GM21717 (cell line): ENCODE data around the gene LSS.
"Not testable (repeated sequence)": the region's sequence is repeated elsewhere in the genome, so short reads cannot be mapped to it uniquely, and the experiment has no call there.

ENCODE experiments used
- ATAC-seq: cut with Tn5 transposase; IDR thresholded peaks from one replicate; pipeline ENCODE4 v1.9.1; 2021; ENCODE audit warnings: mild to moderate bottlenecking, moderate library complexity; ENCODE audit not compliant: unreplicated experiment

The LSS gene

DNA sequence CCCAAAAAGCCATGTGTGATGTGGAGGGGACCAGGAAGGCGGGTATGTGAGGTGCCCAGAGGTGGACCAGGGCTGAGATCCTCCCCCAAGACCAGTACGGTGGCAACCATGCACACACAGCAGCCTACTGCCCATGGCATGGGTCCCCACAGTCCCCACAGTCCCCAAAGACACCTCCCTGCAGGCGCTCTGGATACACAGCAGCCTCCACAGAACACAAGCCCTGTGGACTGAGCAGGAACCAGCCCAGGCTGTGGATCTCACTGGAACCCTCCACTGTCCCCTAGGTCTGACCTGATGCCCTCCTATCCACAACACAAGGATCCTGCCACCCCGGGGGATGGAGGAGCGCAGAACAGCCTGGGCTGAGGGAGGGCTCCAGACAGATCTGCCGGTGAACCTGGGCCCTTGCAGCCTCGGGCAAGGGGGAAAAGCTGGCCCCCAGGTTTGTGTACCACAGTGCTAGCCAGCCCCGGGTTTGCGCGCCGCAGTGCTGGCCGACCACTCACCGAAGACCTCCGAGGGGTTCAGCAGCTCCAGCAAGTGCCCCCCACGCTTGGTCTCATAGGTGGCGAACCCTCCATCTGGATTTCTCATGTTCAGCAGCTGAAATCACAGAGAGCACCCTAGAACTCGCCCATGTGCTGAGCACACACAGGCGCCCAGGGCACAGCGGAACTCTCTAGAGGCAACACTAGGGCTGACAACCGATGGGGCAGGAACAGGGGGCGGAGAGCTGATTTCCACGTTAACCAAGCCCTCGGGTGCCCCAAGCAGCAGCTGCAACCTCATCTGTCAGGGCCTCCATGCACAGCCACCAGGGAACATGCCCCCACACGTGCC is 22.2 kb downstream of the LSS start:
- ATAC-seq: no peak

- ATAC-seq: no peak
These were observed 22.8 kb downstream of the LSS start for GRCh38 chr21:46205766-46206162.

- ATAC-seq: no peak
These were observed 23.4 kb downstream of the LSS start for GRCh38 chr21:46205166-46205565.

DNA sequence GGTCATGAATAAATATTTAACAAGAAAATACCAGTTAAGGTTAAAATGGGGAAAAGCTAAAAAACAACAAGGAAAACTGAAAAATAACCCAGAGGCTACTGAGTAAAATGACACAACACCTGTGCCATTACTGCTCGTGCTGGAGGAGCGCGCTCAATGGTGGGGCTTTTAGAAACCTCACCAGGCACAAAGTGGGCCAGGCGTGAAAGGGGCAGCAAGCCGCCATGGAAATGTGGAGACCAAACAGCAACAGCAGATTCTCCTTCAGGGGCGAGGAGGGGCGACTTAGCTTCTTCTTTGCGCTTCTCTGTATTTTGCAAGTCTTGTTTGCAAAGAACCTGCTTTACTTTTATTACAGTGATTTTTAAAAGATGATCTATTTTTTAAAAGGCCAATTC is 25.4 kb downstream of the LSS start:
- no peak for ATAC-seq

- no peak for ATAC-seq
These were observed 25.9 kb downstream of the LSS start for GRCh38 chr21:46202592-46203202.

DNA sequence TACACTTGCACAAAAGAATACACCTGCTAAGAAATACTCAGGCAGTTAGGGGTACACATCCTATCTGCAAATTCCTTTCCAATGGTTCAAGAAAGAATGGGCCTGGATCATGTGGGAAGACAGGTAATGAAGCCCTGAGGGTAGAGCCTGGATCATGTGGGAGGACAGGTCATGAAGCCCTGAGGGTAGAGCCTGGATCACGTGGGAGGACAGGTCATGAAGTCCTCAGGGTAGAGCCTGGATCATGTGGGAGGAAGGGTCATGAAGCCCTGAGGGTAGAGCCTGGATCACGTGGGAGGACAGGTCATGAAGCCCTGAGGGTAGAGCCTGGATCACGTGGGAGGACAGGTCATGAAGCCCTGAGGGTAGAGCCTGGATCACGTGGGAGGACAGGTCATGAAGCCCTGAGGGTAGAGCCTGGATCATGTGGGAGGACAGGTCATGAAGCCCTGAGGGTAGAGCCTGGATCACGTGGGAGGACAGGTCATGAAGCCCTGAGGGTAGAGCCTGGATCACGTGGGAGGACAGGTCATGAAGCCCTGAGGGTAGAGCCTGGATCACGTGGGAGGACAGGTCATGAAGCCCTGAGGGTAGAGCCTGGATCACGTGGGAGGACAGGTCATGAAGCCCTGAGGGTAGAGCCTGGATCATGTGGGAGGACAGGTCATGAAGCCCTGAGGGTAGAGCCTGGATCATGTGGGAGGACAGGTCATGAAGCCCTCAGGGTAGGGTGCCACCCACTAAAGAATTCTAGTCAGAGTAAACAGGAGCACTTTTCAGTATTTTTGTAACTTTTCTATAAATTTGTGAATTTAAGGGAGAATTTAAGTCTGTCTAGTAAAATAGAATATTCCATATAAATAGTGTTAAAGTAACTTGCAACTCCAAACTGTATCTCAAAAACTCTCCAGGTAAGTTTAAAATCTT is 27.4 kb downstream of the LSS start:
- ATAC-seq: not testable (repeated sequence)

GRCh38 chr21:46199436-46200373 is 28.9 kb downstream of the LSS start:
- ATAC-seq: no peak

DNA sequence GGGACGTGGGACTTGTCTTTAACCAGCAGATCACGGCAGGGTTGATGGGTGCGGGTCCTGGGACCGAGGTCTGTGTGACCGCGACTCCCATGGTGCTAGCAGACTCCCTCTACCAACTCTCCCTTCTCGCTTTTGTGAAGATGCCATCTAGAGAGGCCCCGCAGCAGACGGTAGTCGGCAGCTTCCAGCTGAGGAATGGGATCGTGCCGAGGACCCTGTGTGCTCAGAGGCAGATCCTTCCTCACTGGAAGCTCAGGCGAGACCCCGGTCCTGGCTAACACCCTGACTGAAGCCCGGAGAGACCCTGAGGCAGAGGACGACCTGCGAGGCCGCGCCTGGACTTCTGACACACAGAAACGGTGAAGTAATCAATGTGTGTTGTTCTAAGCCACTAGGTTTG is 31.8 kb downstream of the LSS start:
- no peak for ATAC-seq

DNA sequence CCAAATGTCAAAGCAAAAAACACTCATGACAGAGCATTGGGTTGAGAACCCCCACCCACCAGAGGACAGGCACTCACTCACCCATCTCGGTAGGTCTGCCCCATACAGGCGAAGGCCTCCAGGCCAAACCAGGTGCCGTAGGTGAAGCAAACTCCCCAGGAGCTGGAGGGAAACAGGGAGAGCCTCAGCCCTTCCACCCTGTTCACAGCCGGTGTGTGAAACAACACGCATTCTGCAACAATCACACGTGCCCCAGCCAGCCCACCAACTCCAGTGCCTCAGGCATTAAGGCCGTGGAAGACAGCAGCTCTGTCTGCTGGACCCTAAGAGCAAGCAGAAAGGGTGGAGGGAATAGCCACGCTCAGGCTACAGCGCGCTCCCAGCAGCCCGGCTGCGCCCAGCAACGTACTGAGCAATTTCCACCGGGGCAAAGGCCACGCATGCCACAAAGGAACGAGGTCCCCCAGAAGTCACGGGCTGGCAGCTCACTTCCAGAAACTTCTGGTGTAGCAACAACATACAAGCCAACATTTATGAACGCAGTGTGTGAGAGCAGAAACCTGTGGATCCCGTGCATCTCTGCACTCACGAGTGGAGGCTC is 32.9 kb downstream of the LSS start:
- ATAC-seq: no peak

DNA sequence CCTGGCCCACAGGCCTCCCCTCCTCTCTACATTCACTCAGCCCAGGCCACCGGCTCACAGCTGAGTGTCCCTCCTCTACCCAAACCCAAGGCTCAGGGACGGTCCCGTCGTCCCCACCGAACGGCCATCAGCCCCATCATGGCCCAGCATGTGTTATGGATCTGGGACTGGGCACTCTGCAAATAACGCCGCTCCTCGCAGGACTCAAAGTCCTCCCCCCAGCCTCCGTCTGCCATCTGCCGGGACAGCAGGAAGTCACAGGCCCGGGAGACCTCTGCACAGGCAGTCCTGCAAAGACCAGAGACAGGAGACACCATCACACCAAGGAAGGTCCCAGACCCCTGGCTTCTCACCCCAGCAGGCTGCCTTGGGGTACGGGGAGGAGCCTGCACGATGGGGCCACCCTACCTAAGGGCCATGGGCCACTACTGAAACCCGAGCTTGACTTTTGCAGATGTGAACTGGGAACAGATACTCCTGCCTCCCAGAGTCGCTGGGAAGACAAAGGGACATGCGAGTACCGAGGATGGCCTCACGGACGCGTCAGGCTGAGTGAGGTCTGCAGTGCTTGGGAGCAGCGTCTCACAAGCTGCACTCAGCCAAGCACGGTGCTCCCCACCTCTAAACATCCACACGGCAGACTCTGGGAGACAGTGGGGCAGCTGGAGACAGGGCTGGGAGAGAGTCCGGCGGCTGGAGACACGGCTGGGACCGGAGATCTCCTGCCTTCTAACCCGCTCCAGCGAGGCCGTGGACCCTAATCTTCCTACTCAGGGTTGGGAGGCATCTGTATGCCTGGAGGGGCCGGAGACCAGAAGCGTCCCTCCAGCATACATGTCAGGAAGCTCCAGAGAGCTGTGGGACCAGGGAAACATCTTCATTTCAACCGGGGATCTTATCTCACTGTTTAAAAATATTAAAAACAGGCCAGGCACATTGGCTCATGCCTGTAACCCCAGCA is 33.9 kb downstream of the LSS start:
- ATAC-seq: no peak

GRCh38 chr21:46193829-46194373 is 34.7 kb downstream of the LSS start:
- no peak for ATAC-seq

GRCh38 chr21:46191686-46192575 is 36.6 kb downstream of the LSS start:
- ATAC-seq: no peak

- ATAC-seq: no peak
These were observed 37.3 kb downstream of the LSS start for GRCh38 chr21:46191257-46191685.

DNA sequence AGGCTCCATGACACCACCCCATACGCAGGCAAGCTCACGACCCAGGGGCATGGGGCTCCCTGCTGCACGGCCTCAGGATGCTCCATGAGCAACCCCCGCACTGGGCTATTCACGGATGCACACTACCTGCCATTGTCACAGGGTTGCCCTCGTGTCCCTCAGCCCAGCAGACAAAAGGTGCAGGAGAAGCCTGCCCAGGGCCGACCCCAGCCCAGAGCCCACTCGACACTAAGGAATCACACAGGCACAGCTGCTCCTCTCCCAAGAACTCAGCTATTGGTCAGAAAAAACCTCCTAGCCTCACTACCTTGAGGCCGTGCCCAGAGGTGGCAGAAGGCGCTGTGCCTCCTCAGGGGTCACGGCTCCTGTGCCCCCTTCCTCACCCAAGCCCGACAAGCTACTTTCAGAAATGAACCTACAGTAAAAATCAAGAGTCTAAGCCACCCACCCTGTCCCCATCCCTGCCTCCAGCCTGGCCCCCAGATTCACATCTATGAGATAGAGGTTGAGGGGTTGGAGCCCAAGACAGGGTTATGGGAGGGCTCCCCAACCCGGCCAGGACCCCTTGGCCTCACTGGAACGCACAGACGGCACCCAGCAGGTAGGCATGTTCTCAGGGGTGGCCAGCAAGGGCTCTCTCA is 38.0 kb downstream of the LSS start:
- ATAC-seq: no peak

DNA sequence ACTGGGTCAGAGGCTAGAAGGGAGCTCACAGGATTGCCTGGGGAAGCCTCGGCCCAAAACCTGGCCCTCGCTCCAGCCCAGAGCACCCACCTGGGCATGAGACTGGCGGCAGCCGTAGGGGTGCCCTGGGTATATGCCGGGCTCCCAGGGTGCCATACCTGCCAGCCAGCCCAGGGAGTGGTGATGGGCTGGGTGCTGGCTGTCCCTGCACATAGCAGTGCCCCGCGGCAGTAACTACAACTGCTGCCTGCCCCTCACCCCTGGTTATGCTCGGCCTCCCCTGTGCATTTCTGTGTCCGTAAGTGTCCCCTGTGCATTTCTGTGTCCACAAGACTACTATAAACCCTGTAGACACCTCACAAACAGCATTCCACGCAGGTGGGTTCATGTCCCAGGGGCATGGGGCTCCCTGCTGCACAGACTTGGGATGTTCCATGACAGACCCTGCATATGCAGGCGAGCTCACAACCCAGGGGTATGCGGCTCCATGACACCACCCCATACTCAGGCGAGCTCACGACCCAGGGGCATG is 38.5 kb downstream of the LSS start:
- no peak for ATAC-seq

- ATAC-seq: no peak
These were observed 39.2 kb downstream of the LSS start for GRCh38 chr21:46189213-46189958.
